ENCODE data around the gene HBQ1. TPM values are rescaled to one million over a fixed set of nuclear protein-coding genes. Genes with fewer than 3 reads are reported as not detected.

HBQ1 gene
- total RNA-seq, 1 donor from 2014 or later, result 0.96 TPM

- TF ChIP-seq, protein P1, sequence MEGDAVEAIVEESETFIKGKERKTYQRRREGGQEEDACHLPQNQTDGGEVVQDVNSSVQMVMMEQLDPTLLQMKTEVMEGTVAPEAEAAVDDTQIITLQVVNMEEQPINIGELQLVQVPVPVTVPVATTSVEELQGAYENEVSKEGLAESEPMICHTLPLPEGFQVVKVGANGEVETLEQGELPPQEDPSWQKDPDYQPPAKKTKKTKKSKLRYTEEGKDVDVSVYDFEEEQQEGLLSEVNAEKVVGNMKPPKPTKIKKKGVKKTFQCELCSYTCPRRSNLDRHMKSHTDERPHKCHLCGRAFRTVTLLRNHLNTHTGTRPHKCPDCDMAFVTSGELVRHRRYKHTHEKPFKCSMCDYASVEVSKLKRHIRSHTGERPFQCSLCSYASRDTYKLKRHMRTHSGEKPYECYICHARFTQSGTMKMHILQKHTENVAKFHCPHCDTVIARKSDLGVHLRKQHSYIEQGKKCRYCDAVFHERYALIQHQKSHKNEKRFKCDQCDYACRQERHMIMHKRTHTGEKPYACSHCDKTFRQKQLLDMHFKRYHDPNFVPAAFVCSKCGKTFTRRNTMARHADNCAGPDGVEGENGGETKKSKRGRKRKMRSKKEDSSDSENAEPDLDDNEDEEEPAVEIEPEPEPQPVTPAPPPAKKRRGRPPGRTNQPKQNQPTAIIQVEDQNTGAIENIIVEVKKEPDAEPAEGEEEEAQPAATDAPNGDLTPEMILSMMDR (IDR thresholded peaks at IDR 0.05; ENCODE audit: insufficient read depth, low read length, poor library complexity, severe bottlenecking), result peak; percentile 86
- Histone ChIP-seq H3K27me3 (ENCODE audit: control insufficient read depth, insufficient read depth, low read length) (peaks cover 33% of the 10 kb centered on the region), H3K36me3 (ENCODE audit: control insufficient read depth, insufficient read depth, low read length) (no peaks in the 10 kb centered on the region), H3K4me3 (ENCODE audit: low read depth, low read length) (no peak overlapping the region)
- no peak for DNase-seq (ENCODE audit: low read depth)
Measured at GRCh38 chr16:181565-182021, 1.3 kb downstream of the HBQ1 start.

- TF ChIP-seq, protein P1 (IDR thresholded peaks at IDR 0.05; ENCODE audit: insufficient read depth, low read length, poor library complexity, severe bottlenecking), result no peak
- no peak for DNase-seq (ENCODE audit: low read depth)
- H3K36me3 ChIP-seq (ENCODE audit: control insufficient read depth, insufficient read depth, low read length), result no peaks in the 10 kb centered on the region
- H3K4me3 ChIP-seq (ENCODE audit: low read depth, low read length), result no peak overlapping the region
- H3K27me3 ChIP-seq (ENCODE audit: control insufficient read depth, insufficient read depth, low read length), result peaks cover 22% of the 10 kb centered on the region
Measured at GRCh38 chr16:183005-183404, 2.7 kb downstream of the HBQ1 start.

DNA sequence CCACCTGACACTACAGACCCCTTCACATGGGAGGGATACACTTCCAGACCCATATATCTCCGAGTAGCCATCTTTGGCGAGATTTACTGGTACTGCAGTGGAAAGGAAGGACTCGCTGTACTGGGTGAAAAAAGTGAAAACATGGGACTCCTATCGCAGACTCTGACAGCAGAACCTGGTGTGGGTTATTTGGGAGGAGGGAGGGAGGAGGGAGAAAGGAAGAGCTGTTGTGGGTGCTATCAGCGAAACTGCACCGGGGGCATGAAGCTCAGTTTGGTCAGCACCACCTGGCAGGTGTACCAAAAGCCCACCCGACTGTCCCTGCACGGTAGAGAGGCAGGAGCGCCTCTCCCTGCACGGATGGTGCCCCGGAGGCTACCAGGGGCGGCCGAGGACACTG, 5.0 kb downstream of the HBQ1 start:
- Histone ChIP-seq H3K36me3 (ENCODE audit: control insufficient read depth, insufficient read depth, low read length) (peaks cover 1% of the 10 kb centered on the region), H3K27me3 (ENCODE audit: control insufficient read depth, insufficient read depth, low read length) (peaks cover 8% of the 10 kb centered on the region), H3K4me3 (ENCODE audit: low read depth, low read length) (no peak overlapping the region)
- DNase-seq (ENCODE audit: low read depth), result no peak
- TF ChIP-seq, protein P1 (IDR thresholded peaks at IDR 0.05; ENCODE audit: insufficient read depth, low read length, poor library complexity, severe bottlenecking), result no peak

DNA sequence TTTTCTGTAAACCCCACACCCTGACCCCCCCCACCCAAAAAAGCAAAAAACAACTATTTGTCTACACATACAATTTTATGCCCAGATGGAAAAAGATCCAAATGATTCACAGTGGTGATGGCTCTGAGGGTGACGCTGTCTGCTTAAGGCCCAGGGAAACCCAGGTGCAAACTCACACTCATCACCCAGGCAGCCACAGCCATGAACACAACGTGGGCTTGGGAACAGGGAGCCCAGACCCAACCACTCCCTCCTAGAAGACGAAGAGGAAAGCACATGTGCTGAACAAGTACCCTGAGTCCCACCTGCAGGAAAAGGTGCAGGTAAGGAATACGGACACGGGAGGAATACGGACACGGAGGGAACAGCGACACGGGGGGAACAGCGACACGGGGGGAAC, 5.4 kb downstream of the HBQ1 start:
- H3K36me3 ChIP-seq (ENCODE audit: control insufficient read depth, insufficient read depth, low read length), result peaks cover 1% of the 10 kb centered on the region
- no peak for DNase-seq (ENCODE audit: low read depth)
- H3K27me3 ChIP-seq (ENCODE audit: control insufficient read depth, insufficient read depth, low read length), result peaks cover 5% of the 10 kb centered on the region
- TF ChIP-seq, protein P1 (IDR thresholded peaks at IDR 0.05; ENCODE audit: insufficient read depth, low read length, poor library complexity, severe bottlenecking), result no peak
- no peak overlapping the region for H3K4me3 ChIP-seq (ENCODE audit: low read depth, low read length)

- TF ChIP-seq, protein P1 (IDR thresholded peaks at IDR 0.05; ENCODE audit: insufficient read depth, low read length, poor library complexity, severe bottlenecking), result no peak
- no peak overlapping the region for H3K4me3 ChIP-seq (ENCODE audit: low read depth, low read length)
- no peaks in the 10 kb centered on the region for H3K27me3 ChIP-seq (ENCODE audit: control insufficient read depth, insufficient read depth, low read length)
- peaks cover 3% of the 10 kb centered on the region for H3K36me3 ChIP-seq (ENCODE audit: control insufficient read depth, insufficient read depth, low read length)
- DNase-seq (ENCODE audit: low read depth), result no peak
Measured at GRCh38 chr16:187330-187729, 7.1 kb downstream of the HBQ1 start.

DNA sequence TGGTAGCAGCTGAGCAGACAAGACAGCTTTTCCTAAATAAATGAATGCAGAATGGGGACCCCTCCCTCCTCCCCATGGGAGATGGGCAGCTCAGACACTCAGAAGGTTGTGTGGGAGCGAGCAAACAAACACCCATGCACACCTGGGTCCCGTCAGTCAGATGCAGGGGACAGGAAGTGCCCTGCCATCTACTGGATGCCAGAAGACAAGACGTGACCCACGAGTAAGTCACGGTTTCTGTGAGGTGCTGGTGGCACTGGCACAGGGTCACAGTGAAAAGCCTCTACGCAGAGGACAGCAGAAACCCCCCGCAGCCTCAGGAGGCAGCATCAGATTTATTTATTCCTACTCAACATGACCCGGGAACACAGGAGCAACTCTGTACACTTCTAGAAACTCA, 8.4 kb downstream of the HBQ1 start:
- Histone ChIP-seq H3K27me3 (ENCODE audit: control insufficient read depth, insufficient read depth, low read length) (no peaks in the 10 kb centered on the region), H3K36me3 (ENCODE audit: control insufficient read depth, insufficient read depth, low read length) (peaks cover 3% of the 10 kb centered on the region), H3K4me3 (ENCODE audit: low read depth, low read length) (no peak overlapping the region)
- no peak for DNase-seq (ENCODE audit: low read depth)
- TF ChIP-seq, protein P1 (IDR thresholded peaks at IDR 0.05; ENCODE audit: insufficient read depth, low read length, poor library complexity, severe bottlenecking), result no peak
